GM12878 (cell line): Measurements from ENCODE around the gene NOTCH1. TPM values are rescaled to one million over a fixed set of nuclear protein-coding genes. Genes with fewer than 3 reads are reported as not detected.

Experiments used
- ATAC-seq: fragments of 200-7000 bp; cut with Tn5 transposase; 3 replicates; pipeline ENCODE4 v1.9.1; 2020; ENCODE audit warnings: mild to moderate bottlenecking, moderate library complexity
- BruUV-seq: library from RNA; stranded (reverse); fragments of 400-500 nt; replicated peaks from 2 replicates; lab custom pipeline; 2021; lab: Mats Ljungman, UMichigan
- CTCF ChIA-PET: fragments of 300-600 bp; sonication (Branson Sonifier 250); formaldehyde crosslinking; extraction: SDS; loops from one replicate; lab custom pipeline; 2021; ENCODE audit warnings: inconsistent platforms; lab: Yijun Ruan, JAX
- POLR2A ChIA-PET: fragments of 350-600 bp; formaldehyde crosslinking; extraction: SDS; loops from one replicate; lab custom pipeline; 2021; ENCODE audit warnings: inconsistent platforms; lab: Charles Lee
- RAD21 ChIA-PET: fragments of 300-600 bp; sonication (Branson Sonifier 250); formaldehyde crosslinking; loops from one replicate; lab custom pipeline; 2023; ENCODE audit warnings: antibody characterized with exemption; ENCODE audit not compliant: unreplicated experiment; lab: Charles Lee
- SMC1A ChIA-PET: fragments of 300-600 bp; sonication (Branson Sonifier 250); formaldehyde crosslinking; loops from one replicate; lab custom pipeline; 2023; ENCODE audit not compliant: unreplicated experiment, uncharacterized antibody; lab: Charles Lee
- DNase-seq: peaks from one replicate; pipeline ENCODE4 v3.0.0-alpha.2; 2011; ENCODE audit warnings: low read depth, low spot score
- FAIRE-seq: peaks from 3 replicates; lab custom pipeline; 2011; peaks lifted over from hg19 to GRCh38; lab: Jason Lieb, UNC
- H2AFZ ChIP-seq: 2 replicates; pipeline ENCODE4 v1.6.0; 2011; ENCODE audit warnings: low read depth, low read length, control low read depth; ENCODE audit not compliant: control insufficient read depth
- H3K27ac ChIP-seq: 2 replicates; pipeline ENCODE4 v1.5.1; 2011; ENCODE audit warnings: control low read depth; ENCODE audit not compliant: control insufficient read depth, insufficient read depth
- H3K27me3 ChIP-seq, 2 experiments: replicated peaks in 1 of 2; 2 replicates each; pipeline versions ENCODE4 v1.6.0 to v1.6.1; 2011; ENCODE audit warnings: low read length in 1 of 2; ENCODE audit not compliant: control insufficient read depth in 2 of 2, insufficient read depth in 2 of 2
- H3K36me3 ChIP-seq, 2 experiments: 2 replicates each; pipeline ENCODE4 v1.5.1; 2011; ENCODE audit warnings: low read length in 1 of 2; ENCODE audit not compliant: control insufficient read depth in 2 of 2, insufficient read depth in 2 of 2
- H3K4me1 ChIP-seq: 2 replicates; pipeline ENCODE4 v1.6.1; 2011; ENCODE audit warnings: mild to moderate bottlenecking, low read length, moderate library complexity, mixed read lengths; ENCODE audit not compliant: control insufficient read depth, insufficient read depth
- H3K4me2 ChIP-seq: 2 replicates; pipeline ENCODE4 v1.6.0; 2011; ENCODE audit warnings: control low read depth; ENCODE audit not compliant: control insufficient read depth, insufficient read depth
- H3K4me3 ChIP-seq: fragments of 200-600 bp; sonication (generic); 2 replicates; pipeline ENCODE4 v1.5.1; 2016
- H3K79me2 ChIP-seq: 2 replicates; pipeline ENCODE4 v1.6.0; 2011; ENCODE audit warnings: low read length; ENCODE audit not compliant: control insufficient read depth, insufficient read depth
- H3K9ac ChIP-seq: 2 replicates; pipeline ENCODE4 v1.8.0; 2011; ENCODE audit warnings: low read length, control low read depth, mixed read lengths; ENCODE audit not compliant: control insufficient read depth, insufficient read depth
- H3K9me3 ChIP-seq: replicated peaks from 3 replicates; pipeline ENCODE4 v1.5.1; 2011; ENCODE audit warnings: mild to moderate bottlenecking, low read length; ENCODE audit not compliant: control insufficient read depth, insufficient read depth
- H4K20me1 ChIP-seq: 2 replicates; pipeline ENCODE4 v1.6.0; 2011; ENCODE audit not compliant: control insufficient read depth, insufficient read depth
- BACH1 ChIP-seq: fragments of 450-650 bp; IDR thresholded peaks from 2 replicates; pipeline ENCODE4 v1.6.1; 2017; ENCODE audit warnings: mild to moderate bottlenecking, borderline replicate concordance
- HDGF ChIP-seq: fragments of 450-650 bp; IDR thresholded peaks from 2 replicates; pipeline ENCODE4 v1.6.1; 2016; ENCODE audit warnings: antibody characterized with exemption
- JUNB ChIP-seq: IDR thresholded peaks from 2 replicates; pipeline ENCODE4 v1.6.1; 2016; ENCODE audit warnings: antibody characterized with exemption, mild to moderate bottlenecking
- NFYA ChIP-seq: IDR thresholded peaks from 2 replicates; pipeline ENCODE4 v1.6.1; 2011; ENCODE audit warnings: low read depth, mild to moderate bottlenecking, low read length, improper control_type of control experiment, borderline replicate concordance
- NRF1 ChIP-seq: conservative IDR thresholded peaks from 2 replicates; pipeline ENCODE4 v1.6.1; 2011; ENCODE audit warnings: mild to moderate bottlenecking, low read depth, low read length, improper control_type of control experiment
- PML ChIP-seq: IDR thresholded peaks from 2 replicates; pipeline ENCODE4 v1.6.1; 2012; ENCODE audit warnings: low read length, inconsistent platforms
- POLR2A ChIP-seq: IDR thresholded peaks from 2 replicates; pipeline ENCODE4 v1.6.1; 2011; ENCODE audit warnings: low read depth, mild to moderate bottlenecking, low read length
- POLR2AphosphoS5 ChIP-seq: IDR thresholded peaks from 2 replicates; pipeline ENCODE4 v1.6.1; 2011; ENCODE audit warnings: mild to moderate bottlenecking, low read length, inconsistent platforms
- SIN3A ChIP-seq: IDR thresholded peaks from 2 replicates; pipeline ENCODE4 v1.6.1; 2012; ENCODE audit warnings: low read depth, low read length, improper control_type of control experiment
- SPI1 ChIP-seq: IDR thresholded peaks from 2 replicates; pipeline ENCODE4 v1.6.1; 2011; ENCODE audit warnings: low read depth, mild to moderate bottlenecking, low read length, moderate library complexity, borderline replicate concordance; ENCODE audit not compliant: insufficient read depth
- SREBF1 ChIP-seq: IDR thresholded peaks from 2 replicates; pipeline ENCODE4 v1.6.1; 2012; ENCODE audit warnings: mild to moderate bottlenecking, low read length
- ZBED1 ChIP-seq: IDR thresholded peaks from 2 replicates; pipeline ENCODE4 v1.6.1; 2016; ENCODE audit warnings: borderline replicate concordance
- ZNF24 ChIP-seq: fragments of 450-650 bp; IDR thresholded peaks from 2 replicates; pipeline ENCODE4 v1.6.1; 2017; ENCODE audit warnings: antibody characterized with exemption, mild to moderate bottlenecking
- ZZZ3 ChIP-seq: IDR thresholded peaks from 2 replicates; pipeline ENCODE4 v1.6.1; 2011; ENCODE audit warnings: low read depth; ENCODE audit not compliant: control insufficient read depth, insufficient read length
- WGBS: methylation state at CpG from one replicate; pipeline ENCODE4 v1.1.6; 2016; ENCODE audit warnings: low lambda C conversion rate; ENCODE audit not compliant: insufficient replicate concordance, insufficient coverage; ENCODE audit errors: missing lambda C conversion rate; 5-methylcytosine and 5-hydroxymethylcytosine counted together
- in situ Hi-C: fragments of 300-500 bp; cut with MboI; formaldehyde crosslinking; loops from 9 replicates; pipeline ENCODE4 v1.14.3; 2018; ENCODE audit warnings: mixed read lengths
- intact Hi-C: fragments of 100-400 bp; cut with micrococcal nuclease; formaldehyde crosslinking; loops from one replicate; pipeline ENCODE4 v1.14.2; 2022; ENCODE audit not compliant: unreplicated experiment
- polyA plus RNA-seq, 11 experiments: library from polyadenylated mRNA; depleted of rRNA in 4 of 11; unstranded in 6 of 11; stranded (reverse) in 5 of 11; fragments of >200 nt; fragmentation: Nextera tagmentation in 4 of 11; fragmentation: Illumina TruSeq in 1 of 11; extraction: Ambion mirVana in 4 of 11; extraction: Trizol in 1 of 11; gene quantifications; 1 replicate in 1 of 11; 2 replicates in 10 of 11; pipeline versions ENCODE4 v1.2.1 to v1.2.3, GENCODE V29; 2011 to 2016; ENCODE audit warnings: inconsistent platforms in 2 of 11, missing spikeins in 2 of 11, low read depth in 1 of 11
- total RNA-seq, 4 experiments: library from RNA; depleted of rRNA in 3 of 4; stranded (reverse); fragments of >200 nt in 3 of 4; fragmentation: Illumina TruSeq in 1 of 4; extraction: Trizol in 1 of 4; gene quantifications; 2 replicates each; pipeline versions ENCODE4 v1.2.1 to v1.2.3, GENCODE V29; 2013 to 2021
- TF ChIP-seq, protein P1 (sequence below): fragments of 450-650 bp; IDR thresholded peaks from 2 replicates; pipeline ENCODE4 v1.6.1; 2016; ENCODE audit warnings: mild to moderate bottlenecking, moderate library complexity, borderline replicate concordance

NOTCH1 gene
- total and polyA plus RNA-seq, 10 of the 15 experiments (the other 5 are each of a cell fraction or from before 2014, with no cell fraction given), result 0.02 to 40.0 (median 3.7) TPM

DNA sequence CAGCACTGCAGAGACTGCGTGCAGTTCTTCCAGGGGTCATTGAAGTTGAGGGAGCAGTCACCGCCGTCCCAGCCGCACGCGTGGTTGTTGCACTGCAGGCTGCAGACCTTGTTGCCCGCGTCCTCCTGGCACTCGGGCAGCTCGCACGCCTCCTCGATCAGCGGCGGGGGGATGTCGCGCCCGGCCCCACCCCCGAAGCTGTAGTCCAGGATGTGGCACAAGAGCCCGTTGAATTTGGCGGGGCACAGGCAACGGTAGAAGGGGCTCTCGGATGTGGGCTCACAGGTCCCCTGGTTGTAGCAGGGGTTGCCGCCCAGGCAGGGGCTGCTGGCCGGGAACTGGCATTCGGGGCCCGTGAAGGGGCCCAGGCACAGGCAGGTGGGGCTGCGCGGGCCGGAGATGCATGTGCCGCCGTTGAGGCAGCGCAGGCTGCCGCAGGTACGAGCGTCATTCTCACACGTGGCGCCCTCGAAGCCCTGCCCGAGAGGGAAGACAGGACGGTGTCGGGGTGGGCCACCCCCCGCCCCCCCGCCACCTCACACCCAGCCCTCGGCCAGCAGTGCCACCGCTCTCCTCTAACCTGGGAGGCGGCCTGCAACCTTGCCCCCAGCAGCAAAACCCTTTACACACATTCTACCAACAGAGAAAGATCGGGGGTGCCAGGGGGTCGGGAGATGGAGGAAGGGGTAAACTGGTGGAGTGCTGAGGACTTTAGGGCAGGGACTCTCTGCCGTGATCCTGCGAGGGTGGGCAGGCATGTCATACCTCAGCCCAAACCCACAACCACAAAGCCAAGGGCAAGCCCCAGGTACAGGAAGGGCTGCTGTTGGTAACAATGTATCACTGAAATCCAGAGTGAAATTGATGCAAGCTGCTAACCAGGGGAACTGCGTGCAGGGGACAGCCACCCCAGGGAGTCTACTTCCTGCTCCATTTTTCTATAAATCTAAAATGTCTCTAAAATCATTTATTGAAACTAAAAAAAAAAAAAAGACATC lies 40.1 kb downstream of the NOTCH1 start:
- H3K4me1 ChIP-seq, result no peaks in the 10 kb centered on the region
- TF ChIP-seq BACH1, result no peak
- no peak for TF ChIP-seq POLR2A
- no peak for TF ChIP-seq SPI1
- TF ChIP-seq HDGF, result no peak
- TF ChIP-seq PML, result no peak
- TF ChIP-seq SIN3A, result no peak
- TF ChIP-seq NFYA, result no peak
- no peak for TF ChIP-seq ZBED1
- no peak for TF ChIP-seq POLR2AphosphoS5
- TF ChIP-seq ZZZ3, result no peak
- TF ChIP-seq JUNB, result no peak
- no peak for TF ChIP-seq ZNF24
- TF ChIP-seq SREBF1, result no peak
- TF ChIP-seq, protein P1, sequence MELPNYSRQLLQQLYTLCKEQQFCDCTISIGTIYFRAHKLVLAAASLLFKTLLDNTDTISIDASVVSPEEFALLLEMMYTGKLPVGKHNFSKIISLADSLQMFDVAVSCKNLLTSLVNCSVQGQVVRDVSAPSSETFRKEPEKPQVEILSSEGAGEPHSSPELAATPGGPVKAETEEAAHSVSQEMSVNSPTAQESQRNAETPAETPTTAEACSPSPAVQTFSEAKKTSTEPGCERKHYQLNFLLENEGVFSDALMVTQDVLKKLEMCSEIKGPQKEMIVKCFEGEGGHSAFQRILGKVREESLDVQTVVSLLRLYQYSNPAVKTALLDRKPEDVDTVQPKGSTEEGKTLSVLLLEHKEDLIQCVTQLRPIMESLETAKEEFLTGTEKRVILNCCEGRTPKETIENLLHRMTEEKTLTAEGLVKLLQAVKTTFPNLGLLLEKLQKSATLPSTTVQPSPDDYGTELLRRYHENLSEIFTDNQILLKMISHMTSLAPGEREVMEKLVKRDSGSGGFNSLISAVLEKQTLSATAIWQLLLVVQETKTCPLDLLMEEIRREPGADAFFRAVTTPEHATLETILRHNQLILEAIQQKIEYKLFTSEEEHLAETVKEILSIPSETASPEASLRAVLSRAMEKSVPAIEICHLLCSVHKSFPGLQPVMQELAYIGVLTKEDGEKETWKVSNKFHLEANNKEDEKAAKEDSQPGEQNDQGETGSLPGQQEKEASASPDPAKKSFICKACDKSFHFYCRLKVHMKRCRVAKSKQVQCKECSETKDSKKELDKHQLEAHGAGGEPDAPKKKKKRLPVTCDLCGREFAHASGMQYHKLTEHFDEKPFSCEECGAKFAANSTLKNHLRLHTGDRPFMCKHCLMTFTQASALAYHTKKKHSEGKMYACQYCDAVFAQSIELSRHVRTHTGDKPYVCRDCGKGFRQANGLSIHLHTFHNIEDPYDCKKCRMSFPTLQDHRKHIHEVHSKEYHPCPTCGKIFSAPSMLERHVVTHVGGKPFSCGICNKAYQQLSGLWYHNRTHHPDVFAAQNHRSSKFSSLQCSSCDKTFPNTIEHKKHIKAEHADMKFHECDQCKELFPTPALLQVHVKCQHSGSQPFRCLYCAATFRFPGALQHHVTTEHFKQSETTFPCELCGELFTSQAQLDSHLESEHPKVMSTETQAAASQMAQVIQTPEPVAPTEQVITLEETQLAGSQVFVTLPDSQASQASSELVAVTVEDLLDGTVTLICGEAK, result no peak
- no peak for TF ChIP-seq NRF1
- H4K20me1 ChIP-seq, result no peaks in the 10 kb centered on the region
- ATAC-seq (no peak), DNase-seq (no peak), FAIRE-seq (no peak)
- H3K36me3 ChIP-seq, result peaks cover 0 to 57% of the 10 kb centered on the region in 2 experiments; a peak in 2 of 4 replicates
- ChIA-PET CTCF (no interaction called here), RAD21 (no interaction called here), SMC1A (no interaction called here), POLR2A (no interaction called here)
- intact Hi-C loops, result no loop called here
- H3K27ac ChIP-seq, result no peak overlapping the region
- H3K4me2 ChIP-seq, result no peak overlapping the region
- H2AFZ ChIP-seq, result no peak overlapping the region
- H3K4me3 ChIP-seq, result no peak overlapping the region
- H3K9ac ChIP-seq, result no peak overlapping the region
- H3K79me2 ChIP-seq, result no peaks in the 10 kb centered on the region
- H3K9me3 ChIP-seq, result no peaks in the 10 kb centered on the region
- in situ Hi-C loops, result no loop called here
- no peaks in the 10 kb centered on the region for H3K27me3 ChIP-seq
- BruUV-seq, result no TSS peak
- 94% methylated on average over 41 of the region's 51 CpGs for WGBS
